Dendritic cell treated with granulocyte-macrophage colony-stimulating factor and Interleukin-4, amounts not matched to agents 40 ng/mL and 50 ng/mL, for 4 days (primary cell): ENCODE measurements around the gene PPP3R2.
"Not testable (repeated sequence)": the region's sequence is repeated elsewhere in the genome, so short reads cannot be mapped to it uniquely, and the experiment has no call there.

Source experiments
- H3K27ac Mint-ChIP-seq: one replicate; pipeline ENCODE4 v1.8.0; 2022; ENCODE audit warnings: mild to moderate bottlenecking, mixed read lengths
- H3K27me3 Mint-ChIP-seq: one replicate; pipeline ENCODE4 v1.8.0; 2022; ENCODE audit warnings: mild to moderate bottlenecking, mixed read lengths
- H3K36me3 Mint-ChIP-seq: one replicate; pipeline ENCODE4 v1.8.0; 2022; ENCODE audit warnings: low read depth, mixed read lengths
- H3K4me1 Mint-ChIP-seq: one replicate; pipeline ENCODE4 v1.8.0; 2022; ENCODE audit warnings: low read depth, mixed read lengths
- H3K4me3 Mint-ChIP-seq: one replicate; pipeline ENCODE4 v1.8.0; 2022; ENCODE audit warnings: mild to moderate bottlenecking, moderate library complexity, mixed read lengths
- H3K9me3 Mint-ChIP-seq: one replicate; pipeline ENCODE4 v1.8.0; 2022; ENCODE audit warnings: mixed read lengths
- intact Hi-C: fragments of 100-400 bp; cut with micrococcal nuclease; formaldehyde crosslinking; loops from one replicate; pipeline ENCODE4 v1.15.0; 2022

The PPP3R2 gene

GRCh38 chr9:101578378-101578777 lies 16.4 kb downstream of the PPP3R2 start:
- Mint-ChIP-seq H3K9me3 (no peaks in the 10 kb centered on the region), H3K36me3 (peaks cover 3% of the 10 kb centered on the region), H3K4me1 (peaks cover 38% of the 10 kb centered on the region), H3K4me3 (no peak overlapping the region), H3K27ac (peak overlapping the region; percentile 77), H3K27me3 (no peaks in the 10 kb centered on the region)
- intact Hi-C loops = loop anchor here (5.0 kb wide), 1 partner anchor 46 kb away; the partner anchor contains the start of gene RNF20

- Mint-ChIP-seq H3K4me3 (no peak overlapping the region), H3K27me3 (no peaks in the 10 kb centered on the region), H3K36me3 (peaks cover 26% of the 10 kb centered on the region), H3K4me1 (peaks cover 30% of the 10 kb centered on the region), H3K9me3 (no peaks in the 10 kb centered on the region), H3K27ac (no peak overlapping the region)
- intact Hi-C loops = loop anchor here (5.0 kb wide), 1 partner anchor 43 kb away; the partner anchor contains the start of gene RNF20
Measured at GRCh38 chr9:101574731-101575333, 19.9 kb downstream of the PPP3R2 start.

GRCh38 chr9:101572316-101572715 lies 22.5 kb downstream of the PPP3R2 start:
- no peak overlapping the region for H3K4me3 Mint-ChIP-seq
- peaks cover 7% of the 10 kb centered on the region for H3K4me1 Mint-ChIP-seq
- peaks cover 48% of the 10 kb centered on the region for H3K36me3 Mint-ChIP-seq
- intact Hi-C loops = no loop called here
- H3K27ac Mint-ChIP-seq = no peak overlapping the region
- H3K9me3 Mint-ChIP-seq = no peaks in the 10 kb centered on the region
- no peaks in the 10 kb centered on the region for H3K27me3 Mint-ChIP-seq

GRCh38 chr9:101571114-101571513 lies 23.7 kb downstream of the PPP3R2 start:
- H3K27me3 Mint-ChIP-seq = no peaks in the 10 kb centered on the region
- H3K36me3 Mint-ChIP-seq = peaks cover 57% of the 10 kb centered on the region
- no peak overlapping the region for H3K4me3 Mint-ChIP-seq
- H3K4me1 Mint-ChIP-seq = no peaks in the 10 kb centered on the region
- intact Hi-C loops = no loop called here
- no peaks in the 10 kb centered on the region for H3K9me3 Mint-ChIP-seq
- H3K27ac Mint-ChIP-seq = no peak overlapping the region

- Mint-ChIP-seq H3K27ac (no peak overlapping the region), H3K27me3 (no peaks in the 10 kb centered on the region), H3K9me3 (no peaks in the 10 kb centered on the region), H3K36me3 (peaks cover 69% of the 10 kb centered on the region), H3K4me3 (no peak overlapping the region), H3K4me1 (no peaks in the 10 kb centered on the region)
- intact Hi-C loops = no loop called here
Measured at GRCh38 chr9:101569741-101570501, 24.8 kb downstream of the PPP3R2 start.

- no peaks in the 10 kb centered on the region for H3K9me3 Mint-ChIP-seq
- H3K4me1 Mint-ChIP-seq = no peaks in the 10 kb centered on the region
- H3K27me3 Mint-ChIP-seq = no peaks in the 10 kb centered on the region
- no peak overlapping the region for H3K27ac Mint-ChIP-seq
- intact Hi-C loops = no loop called here
- no peak overlapping the region for H3K4me3 Mint-ChIP-seq
- peaks cover 82% of the 10 kb centered on the region for H3K36me3 Mint-ChIP-seq
Measured at GRCh38 chr9:101567725-101568350, 26.9 kb downstream of the PPP3R2 start.

- H3K27me3 Mint-ChIP-seq = no peaks in the 10 kb centered on the region
- H3K36me3 Mint-ChIP-seq = peaks cover 88% of the 10 kb centered on the region
- H3K27ac Mint-ChIP-seq = no peak overlapping the region
- no peaks in the 10 kb centered on the region for H3K4me1 Mint-ChIP-seq
- no peak overlapping the region for H3K4me3 Mint-ChIP-seq
- intact Hi-C loops = no loop called here
- H3K9me3 Mint-ChIP-seq = no peaks in the 10 kb centered on the region
Measured at GRCh38 chr9:101566904-101567724, 27.7 kb downstream of the PPP3R2 start.

GRCh38 chr9:101564252-101564651 lies 30.5 kb downstream of the PPP3R2 start:
- intact Hi-C loops = no loop called here
- Mint-ChIP-seq H3K27me3 (no peaks in the 10 kb centered on the region), H3K36me3 (peaks cover 97% of the 10 kb centered on the region), H3K9me3 (peaks cover 5% of the 10 kb centered on the region), H3K27ac (no peak overlapping the region), H3K4me1 (no peaks in the 10 kb centered on the region), H3K4me3 (no peak overlapping the region)

GRCh38 chr9:101562966-101563365 lies 31.8 kb downstream of the PPP3R2 start:
- H3K27ac Mint-ChIP-seq = no peak overlapping the region
- intact Hi-C loops = no loop called here
- no peak overlapping the region for H3K4me3 Mint-ChIP-seq
- H3K27me3 Mint-ChIP-seq = no peaks in the 10 kb centered on the region
- H3K4me1 Mint-ChIP-seq = no peaks in the 10 kb centered on the region
- peaks cover 97% of the 10 kb centered on the region for H3K36me3 Mint-ChIP-seq
- peaks cover 13% of the 10 kb centered on the region for H3K9me3 Mint-ChIP-seq

GRCh38 chr9:101561740-101562139 lies 33.0 kb downstream of the PPP3R2 start:
- Mint-ChIP-seq H3K36me3 (peaks cover 97% of the 10 kb centered on the region), H3K9me3 (peaks cover 20% of the 10 kb centered on the region), H3K27ac (no peak overlapping the region), H3K4me1 (no peaks in the 10 kb centered on the region), H3K27me3 (no peaks in the 10 kb centered on the region), H3K4me3 (no peak overlapping the region)
- intact Hi-C loops = no loop called here

GRCh38 chr9:101549472-101550098 lies 45.2 kb downstream of the PPP3R2 start:
- H3K36me3 Mint-ChIP-seq = peaks cover 95% of the 10 kb centered on the region
- H3K27me3 Mint-ChIP-seq, H3K4me3 Mint-ChIP-seq, H3K4me1 Mint-ChIP-seq, intact Hi-C loops, H3K27ac Mint-ChIP-seq: not testable (repeated sequence)
- H3K9me3 Mint-ChIP-seq = peaks cover 18% of the 10 kb centered on the region

- H3K36me3 Mint-ChIP-seq = peaks cover 46% of the 10 kb centered on the region
- H3K9me3 Mint-ChIP-seq = peaks cover 6% of the 10 kb centered on the region
Measured at GRCh38 chr9:101543098-101543735, 51.6 kb downstream of the PPP3R2 start.

More at GRCh38 chr9:101543098-101543735, 51.6 kb downstream of the PPP3R2 start:
- Mint-ChIP-seq H3K27me3 (no peaks in the 10 kb centered on the region), H3K4me3 (no peak overlapping the region), H3K4me1 (no peaks in the 10 kb centered on the region), H3K27ac (no peak overlapping the region)
- intact Hi-C loops = no loop called here
